GM19397 (cell line): ENCODE data around the gene HAGHL.
A peak's percentile ranks its signal among the peaks of the same experiment; 100 is the strongest.
"Not testable (repeated sequence)": the region's sequence is repeated elsewhere in the genome, so short reads cannot be mapped to it uniquely, and the experiment has no call there.

Source experiments
- ATAC-seq: cut with Tn5 transposase; IDR thresholded peaks from one replicate; pipeline ENCODE4 v1.9.1; 2021; ENCODE audit warnings: mild to moderate bottlenecking, moderate library complexity; ENCODE audit not compliant: unreplicated experiment

The HAGHL gene

GRCh38 chr16:706189-707061 lies 20.5 kb upstream of the HAGHL start:
- no peak for ATAC-seq

- no peak for ATAC-seq
Observed at GRCh38 chr16:707062-707538, 19.8 kb upstream of the HAGHL start.

DNA sequence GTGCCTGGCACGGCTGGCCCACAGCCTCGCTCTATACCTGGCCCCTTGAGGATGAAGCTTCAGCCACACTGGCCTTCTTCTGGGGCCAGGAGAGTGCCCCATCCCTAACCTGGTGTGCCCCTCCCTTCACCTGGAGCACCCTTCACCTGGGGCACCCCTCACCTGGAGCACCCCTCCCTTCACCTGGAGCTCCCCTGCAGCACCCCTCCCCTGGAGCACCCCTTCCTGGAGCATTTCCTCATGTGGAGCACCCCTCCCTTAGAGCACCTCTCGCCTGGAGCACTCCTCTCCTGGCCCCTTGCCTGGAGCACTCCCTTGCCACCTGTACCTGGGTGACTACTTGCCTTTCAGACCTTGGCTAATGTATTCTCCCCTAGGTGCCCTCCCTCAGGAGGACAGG lies 18.9 kb upstream of the HAGHL start:
- ATAC-seq: no peak

DNA sequence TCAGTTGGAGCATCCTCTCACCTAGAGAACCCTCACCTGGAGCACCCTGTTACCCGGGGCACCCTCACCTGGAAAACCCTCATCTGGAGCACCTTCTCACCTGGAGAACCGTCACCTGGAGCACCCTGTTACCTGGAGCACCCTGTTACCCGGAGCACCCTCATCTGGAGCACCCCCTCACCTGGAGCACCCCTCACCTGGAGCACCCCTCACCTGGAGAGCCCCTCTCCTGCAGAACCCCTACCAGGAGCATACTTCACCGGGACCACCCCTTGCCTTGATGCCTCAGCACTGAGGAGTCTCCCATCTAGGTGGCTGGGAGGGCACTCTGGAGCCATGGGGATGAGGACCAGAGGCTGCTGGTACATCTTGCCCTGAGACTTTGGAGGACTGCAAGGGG lies 17.9 kb upstream of the HAGHL start:
- no peak for ATAC-seq

- no peak for ATAC-seq
Observed at GRCh38 chr16:709566-710499, 17.1 kb upstream of the HAGHL start.

DNA sequence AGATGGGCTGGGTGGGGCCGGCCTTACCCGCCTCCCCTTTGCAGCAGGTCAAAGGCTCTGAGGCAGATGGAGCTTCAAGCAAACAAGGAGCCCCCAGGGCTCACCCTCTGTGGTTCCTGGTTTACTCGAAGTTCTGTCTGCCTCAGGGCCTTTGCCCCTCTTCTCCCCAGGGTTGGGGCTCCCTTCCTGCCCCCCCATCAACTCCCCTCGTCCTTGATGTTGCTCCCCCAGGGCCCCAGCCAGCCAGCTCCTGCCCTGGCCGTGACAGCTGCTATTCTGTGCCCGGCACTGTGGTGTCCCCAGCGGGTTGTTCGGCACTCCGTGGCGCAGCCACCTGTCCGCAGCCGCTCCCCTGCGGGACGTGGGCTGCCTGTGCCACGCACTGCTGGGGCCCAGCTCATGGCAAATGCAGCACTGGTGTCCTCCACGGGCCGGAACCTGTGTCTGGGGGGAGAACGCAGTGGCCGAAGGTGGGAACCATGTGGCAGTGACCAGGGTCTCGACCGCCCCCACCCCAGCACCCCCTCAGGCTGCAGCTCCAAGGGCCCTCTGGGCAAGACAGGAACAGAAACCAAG lies 16.3 kb upstream of the HAGHL start:
- ATAC-seq: no peak

GRCh38 chr16:711084-711483 lies 15.8 kb upstream of the HAGHL start:
- ATAC-seq: no peak

DNA sequence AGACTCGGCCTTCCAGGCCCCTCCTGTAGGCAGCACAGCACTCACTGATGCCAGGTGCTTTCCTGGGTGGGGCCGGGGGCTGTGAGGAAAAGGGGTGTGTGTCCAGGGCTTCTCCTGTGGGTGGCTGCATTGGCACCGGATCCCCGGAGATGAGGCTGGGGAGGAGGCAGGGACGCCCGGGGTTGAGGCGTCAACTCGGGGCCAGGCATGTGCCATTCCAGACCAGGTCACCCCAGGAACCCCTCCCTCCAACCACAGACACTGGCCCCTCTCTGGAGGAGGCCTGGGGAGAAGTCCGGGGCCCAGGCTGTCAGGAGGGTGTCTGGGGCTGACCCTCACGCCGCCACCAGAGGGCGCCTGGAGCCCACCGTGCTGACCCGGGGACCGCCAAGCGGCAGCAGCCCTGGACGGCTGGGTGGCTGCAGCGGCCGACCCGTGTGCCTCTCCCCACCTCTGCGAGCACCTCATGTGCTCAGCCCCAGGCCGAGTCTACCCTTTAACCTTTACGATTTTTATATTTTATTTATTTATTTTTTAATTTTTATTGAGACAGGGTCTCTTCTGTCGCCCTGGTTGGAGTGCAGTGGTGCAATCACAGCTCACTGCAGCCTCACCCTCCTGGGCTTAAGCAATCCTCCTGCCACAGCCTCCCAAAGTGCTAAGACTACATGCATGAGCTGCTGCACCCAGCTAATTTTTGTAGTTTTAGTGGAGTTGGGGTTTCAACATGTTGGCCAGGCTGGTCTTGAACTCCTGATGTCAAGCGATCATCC lies 15.2 kb upstream of the HAGHL start:
- no peak for ATAC-seq

DNA sequence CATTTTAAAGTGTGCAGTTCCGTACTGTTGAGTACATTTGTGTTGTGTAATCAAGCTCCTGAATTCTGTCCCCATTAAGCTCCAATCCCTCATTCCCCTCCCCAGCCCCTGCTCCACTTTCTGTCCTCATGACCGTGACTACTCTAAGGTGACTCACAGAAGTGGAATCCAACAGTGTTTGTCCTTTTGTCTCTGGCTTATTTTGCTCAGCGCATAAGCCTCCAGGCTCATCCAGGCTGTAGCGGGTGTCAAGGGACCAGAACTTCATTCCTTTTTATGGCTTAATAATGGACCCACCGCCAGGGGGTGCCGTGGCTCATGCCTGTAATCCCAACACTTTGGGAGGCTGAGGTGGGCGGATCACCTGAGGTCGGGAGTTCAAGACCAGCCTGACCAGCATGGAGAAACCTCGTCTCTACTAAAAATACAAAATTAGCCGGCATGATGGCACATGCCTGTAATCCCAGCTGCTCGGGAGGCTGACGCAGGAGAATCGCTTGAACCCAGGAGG lies 14.1 kb upstream of the HAGHL start:
- not testable (repeated sequence) for ATAC-seq

GRCh38 chr16:714079-714478 lies 12.8 kb upstream of the HAGHL start:
- ATAC-seq: no peak

- ATAC-seq: peak; percentile 71
Observed at GRCh38 chr16:714558-715476, 12.1 kb upstream of the HAGHL start, which contains the start of gene METRN. TSS of gene METRN (plus strand) at chr16:715118. CDS start at chr16:715290, 172 bp downstream.

DNA sequence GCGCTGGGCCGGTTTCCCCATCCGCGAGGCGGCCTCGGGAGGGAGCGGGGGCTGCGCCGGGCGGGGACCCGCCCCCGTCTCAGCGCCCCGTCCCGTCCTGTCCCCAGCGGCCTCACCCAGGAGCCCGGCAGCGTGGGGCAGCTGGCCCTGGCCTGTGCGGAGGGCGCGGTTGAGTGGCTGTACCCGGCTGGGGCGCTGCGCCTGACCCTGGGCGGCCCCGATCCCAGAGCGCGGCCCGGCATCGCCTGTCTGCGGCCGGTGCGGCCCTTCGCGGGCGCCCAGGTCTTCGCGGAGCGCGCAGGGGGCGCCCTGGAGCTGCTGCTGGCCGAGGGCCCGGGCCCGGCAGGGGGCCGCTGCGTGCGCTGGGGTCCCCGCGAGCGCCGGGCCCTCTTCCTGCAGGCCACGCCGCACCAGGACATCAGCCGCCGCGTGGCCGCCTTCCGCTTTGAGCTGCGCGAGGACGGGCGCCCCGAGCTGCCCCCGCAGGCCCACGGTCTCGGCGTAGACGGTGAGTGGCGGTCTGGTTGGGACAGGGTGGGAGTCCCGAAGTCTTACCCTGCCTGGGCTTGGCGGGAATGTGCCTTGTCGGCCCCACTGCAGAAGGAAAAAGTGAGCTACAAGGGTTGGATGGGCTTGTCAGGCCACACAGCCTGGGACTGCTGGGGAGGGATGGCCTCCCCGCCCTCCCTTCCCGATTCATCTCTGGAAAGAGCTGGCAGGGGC lies 11.3 kb upstream of the HAGHL start:
- ATAC-seq: peak; percentile 26

DNA sequence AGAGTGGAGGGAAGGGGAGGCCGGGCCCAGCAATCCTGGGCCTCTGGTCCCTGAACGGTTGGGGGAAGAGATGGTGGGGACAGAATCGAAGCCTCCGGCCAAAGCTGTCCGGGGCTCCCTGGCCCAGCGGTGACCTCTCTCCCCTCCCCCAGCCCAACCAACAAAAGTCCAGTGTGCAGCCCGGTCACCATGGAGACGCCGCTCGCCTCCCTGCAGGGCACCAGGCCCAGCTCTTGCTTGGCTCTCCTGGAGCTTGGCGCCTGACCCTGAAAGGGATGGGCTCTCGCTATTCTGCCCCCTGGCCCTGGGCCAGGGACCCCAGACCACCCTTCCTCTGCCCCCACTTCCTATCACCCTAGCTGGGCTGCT lies 10.7 kb upstream of the HAGHL start:
- no peak for ATAC-seq

- ATAC-seq: no peak
Observed at GRCh38 chr16:716768-717325, 10.1 kb upstream of the HAGHL start.

- no peak for ATAC-seq
Observed at GRCh38 chr16:717450-718245, 9.3 kb upstream of the HAGHL start.

GRCh38 chr16:718389-718788 lies 8.5 kb upstream of the HAGHL start:
- ATAC-seq: no peak

GRCh38 chr16:718922-719321 lies 8.0 kb upstream of the HAGHL start:
- no peak for ATAC-seq
